H9 (cell line): ENCODE measurements around the gene TMIE. TPM values are rescaled to one million over a fixed set of nuclear protein-coding genes. Genes with fewer than 3 reads are reported as not detected.

Source experiments
- DNase-seq: peaks from one replicate; pipeline ENCODE4 v3.0.0-alpha.2; 2017
- H2AFZ ChIP-seq: one replicate; pipeline ENCODE4 v1.6.1; 2013; ENCODE audit warnings: mild to moderate bottlenecking, low read length, control low read depth, moderate library complexity
- H2AK5ac ChIP-seq: 2 replicates; pipeline ENCODE4 v1.6.1; 2013; ENCODE audit warnings: low read length, control low read depth, mixed read lengths; ENCODE audit not compliant: insufficient read length
- H2BK120ac ChIP-seq: one replicate; pipeline ENCODE4 v1.6.1; 2013; ENCODE audit warnings: low read depth, mild to moderate bottlenecking, low read length, control low read depth, inconsistent platforms; ENCODE audit not compliant: poor library complexity, severe bottlenecking
- H2BK12ac ChIP-seq: 2 replicates; pipeline ENCODE4 v1.6.1; 2013; ENCODE audit warnings: low read length, control low read depth, mixed read lengths, low read depth; ENCODE audit not compliant: insufficient read length
- H2BK15ac ChIP-seq: 2 replicates; pipeline ENCODE4 v1.6.1; 2013; ENCODE audit warnings: low read depth, low read length, control low read depth
- H2BK20ac ChIP-seq: one replicate; pipeline ENCODE4 v1.6.1; 2013; ENCODE audit warnings: low read depth, mild to moderate bottlenecking, low read length, control low read depth, inconsistent platforms; ENCODE audit not compliant: poor library complexity, severe bottlenecking
- H2BK5ac ChIP-seq: 2 replicates; pipeline ENCODE4 v1.6.1; 2013; ENCODE audit warnings: low read length, control low read depth, mixed read lengths; ENCODE audit not compliant: insufficient read length
- H3K14ac ChIP-seq: 2 replicates; pipeline ENCODE4 v1.6.1; 2013; ENCODE audit warnings: low read length, control low read depth; ENCODE audit not compliant: insufficient read depth
- H3K18ac ChIP-seq: 2 replicates; pipeline ENCODE4 v1.6.1; 2013; ENCODE audit warnings: low read depth, mild to moderate bottlenecking, mixed read lengths, low read length, control low read depth; ENCODE audit not compliant: insufficient read length
- H3K23ac ChIP-seq: 2 replicates; pipeline ENCODE4 v1.6.1; 2013; ENCODE audit warnings: low read length, control low read depth, mixed read lengths, low read depth; ENCODE audit not compliant: insufficient read length
- H3K23me2 ChIP-seq: 2 replicates; pipeline ENCODE4 v1.6.1; 2013; ENCODE audit warnings: low read depth, mild to moderate bottlenecking, mixed read lengths, low read length, control low read depth; ENCODE audit not compliant: insufficient read length, poor library complexity, severe bottlenecking
- H3K27ac ChIP-seq: 2 replicates; pipeline ENCODE4 v1.5.1; 2013; ENCODE audit warnings: low read length, control low read depth, mixed read lengths, low read depth; ENCODE audit not compliant: insufficient read length
- H3K27me3 ChIP-seq: 2 replicates; pipeline ENCODE4 v1.6.1; 2013; ENCODE audit warnings: low read length, control low read depth, inconsistent platforms; ENCODE audit not compliant: insufficient read depth
- H3K4ac ChIP-seq: 2 replicates; pipeline ENCODE4 v1.6.1; 2013; ENCODE audit warnings: low read depth, mild to moderate bottlenecking, control low read depth, inconsistent platforms, low read length, moderate library complexity
- H3K4me1 ChIP-seq: 2 replicates; pipeline ENCODE4 v1.6.1; 2013; ENCODE audit warnings: low read length, control low read depth, inconsistent platforms; ENCODE audit not compliant: insufficient read depth
- H3K4me2 ChIP-seq: 2 replicates; pipeline ENCODE4 v1.6.1; 2013; ENCODE audit warnings: low read length, control low read depth, mixed read lengths; ENCODE audit not compliant: insufficient read length, insufficient read depth
- H3K56ac ChIP-seq: 2 replicates; pipeline ENCODE4 v1.6.1; 2013; ENCODE audit warnings: low read depth, mild to moderate bottlenecking, mixed read lengths, low read length, control low read depth; ENCODE audit not compliant: insufficient read length
- H3K79me1 ChIP-seq: 2 replicates; pipeline ENCODE4 v1.6.1; 2013; ENCODE audit warnings: low read depth, mild to moderate bottlenecking, moderate library complexity, low read length, control low read depth, inconsistent platforms; ENCODE audit not compliant: insufficient read depth, poor library complexity, severe bottlenecking
- H3K79me2 ChIP-seq: 2 replicates; pipeline ENCODE4 v1.6.1; 2013; ENCODE audit warnings: low read length, control low read depth, inconsistent platforms; ENCODE audit not compliant: insufficient read depth
- H3K9ac ChIP-seq: 2 replicates; pipeline ENCODE4 v1.6.1; 2013; ENCODE audit warnings: low read length, control low read depth, mixed read lengths; ENCODE audit not compliant: insufficient read length; ENCODE audit errors: extremely low read depth
- H3K9me3 ChIP-seq: one replicate; pipeline ENCODE4 v1.6.1; 2013; ENCODE audit warnings: low read depth, low read length, inconsistent platforms; ENCODE audit not compliant: control insufficient read depth
- H3T11ph ChIP-seq: one replicate; pipeline ENCODE4 v1.6.1; 2013; ENCODE audit warnings: mild to moderate bottlenecking, low read length, control low read depth, inconsistent platforms
- H4K20me1 ChIP-seq: one replicate; pipeline ENCODE4 v1.6.1; 2013; ENCODE audit not compliant: control insufficient read depth, insufficient read length, insufficient read depth
- H4K5ac ChIP-seq: 2 replicates; pipeline ENCODE4 v1.6.1; 2013; ENCODE audit warnings: low read depth, mild to moderate bottlenecking, mixed read lengths, low read length, control low read depth; ENCODE audit not compliant: insufficient read length
- H4K8ac ChIP-seq: replicated peaks from 2 replicates; pipeline ENCODE4 v1.6.1; 2013; ENCODE audit warnings: low read length, control low read depth, mixed read lengths, low read depth; ENCODE audit not compliant: insufficient read length
- H4K91ac ChIP-seq: 2 replicates; pipeline ENCODE4 v1.6.1; 2013; ENCODE audit warnings: low read depth, mild to moderate bottlenecking, moderate library complexity, mixed read lengths, low read length, control low read depth; ENCODE audit not compliant: insufficient read length
- H3K27ac Mint-ChIP-seq, 3 experiments: 2 replicates in 2 of 3; 3 replicates in 1 of 3; pipeline ENCODE4 v1.8.0; 2020 to 2021; ENCODE audit warnings: mixed read lengths in 3 of 3, mild to moderate bottlenecking in 1 of 3, moderate library complexity in 1 of 3
- H3K27me3 Mint-ChIP-seq: 2 replicates; pipeline ENCODE4 v1.8.0; 2021; ENCODE audit warnings: low read depth, mild to moderate bottlenecking, moderate library complexity, mixed read lengths
- H3K36me3 Mint-ChIP-seq, 3 experiments: 2 replicates in 2 of 3; 3 replicates in 1 of 3; pipeline ENCODE4 v1.8.0; 2020 to 2021; ENCODE audit warnings: low read depth in 3 of 3, mixed read lengths in 3 of 3; ENCODE audit not compliant: insufficient read depth in 1 of 3
- H3K4me1 Mint-ChIP-seq, 2 experiments: 2 replicates each; pipeline ENCODE4 v1.8.0; 2020; ENCODE audit warnings: mixed read lengths in 2 of 2
- H3K4me3 Mint-ChIP-seq, 2 experiments: 2 replicates in 1 of 2; 3 replicates in 1 of 2; pipeline ENCODE4 v1.8.0; 2020 to 2021; ENCODE audit warnings: mild to moderate bottlenecking in 2 of 2, mixed read lengths in 2 of 2, moderate library complexity in 1 of 2
- H3K9me3 Mint-ChIP-seq, 2 experiments: 2 replicates in 1 of 2; 3 replicates in 1 of 2; pipeline ENCODE4 v1.8.0; 2020; ENCODE audit warnings: mild to moderate bottlenecking in 2 of 2, mixed read lengths in 2 of 2, moderate library complexity in 1 of 2
- CTCF ChIP-seq: fragments of 200-600 bp; sonication (generic); conservative IDR thresholded peaks from 3 replicates; pipeline ENCODE4 v1.8.0; 2021; ENCODE audit warnings: antibody characterized with exemption, mild to moderate bottlenecking
- WGBS: extraction: QIAGEN DNeasy Blood & Tissue Kit; methylation state at CpG from one replicate; pipeline ENCODE4 v1.1.7; 2013; ENCODE audit warnings: missing lambda C conversion rate, low lambda C conversion rate, mixed read lengths; ENCODE audit not compliant: insufficient read length; ENCODE audit errors: extremely low coverage; 5-methylcytosine and 5-hydroxymethylcytosine counted together
- total RNA-seq: library from RNA; stranded (reverse); gene quantifications from 2 replicates; pipeline ENCODE4 v1.2.1, GENCODE V29; 2021

The TMIE gene
- total RNA-seq, 1 experiment from 2014 or later: 0.63 TPM

GRCh38 chr3:46759239-46760167 lies 58.3 kb downstream of the TMIE start:
- Mint-ChIP-seq H3K27me3 (no peaks in the 10 kb centered on the region), H3K9me3 (peaks cover 4 to 10% of the 10 kb centered on the region in 2 experiments; a peak in 2 of 5 replicates), H3K4me3 (no peak overlapping the region), H3K4me1 (peaks cover 10 to 21% of the 10 kb centered on the region in 2 experiments), H3K36me3 (peaks cover 0 to 15% (median 0%) of the 10 kb centered on the region in 3 experiments; a peak in 3 of 7 replicates), H3K27ac (peak overlapping the region in 1 of 3 experiments; percentile 3; a peak in 1 of 7 replicates)
- no peak overlapping the region for H3K56ac ChIP-seq
- no peak overlapping the region for H2BK15ac ChIP-seq
- no peak overlapping the region for H3K4me2 ChIP-seq
- H2BK12ac ChIP-seq: no peak overlapping the region
- no peak overlapping the region for H3K27ac ChIP-seq
- no CpG with 5 or more reads among the region's 5 CpGs for WGBS
- H3K9ac ChIP-seq: no peak overlapping the region
- H2AFZ ChIP-seq: no peak overlapping the region
- no peak for DNase-seq
- no peak overlapping the region for H2BK120ac ChIP-seq
- H2BK20ac ChIP-seq: no peak overlapping the region
- H3K4me1 ChIP-seq: no peaks in the 10 kb centered on the region; the same call in 1 of the 2 replicates
- H3K23ac ChIP-seq: no peak overlapping the region
- H3K79me2 ChIP-seq: no peaks in the 10 kb centered on the region
- no peaks in the 10 kb centered on the region for H3K9me3 ChIP-seq
- H4K91ac ChIP-seq: no peak overlapping the region
- H3K18ac ChIP-seq: no peak overlapping the region
- no peak overlapping the region for H4K5ac ChIP-seq
- H4K8ac ChIP-seq: no peak overlapping the region
- H3K79me1 ChIP-seq: no peaks in the 10 kb centered on the region
- H3T11ph ChIP-seq: no peak overlapping the region
- no peak overlapping the region for H2BK5ac ChIP-seq
- H4K20me1 ChIP-seq: no peaks in the 10 kb centered on the region
- no peaks in the 10 kb centered on the region for H3K27me3 ChIP-seq
- no peak overlapping the region for H3K14ac ChIP-seq
- H3K23me2 ChIP-seq: no peaks in the 10 kb centered on the region
- H2AK5ac ChIP-seq: no peak overlapping the region
- no peak overlapping the region for H3K4ac ChIP-seq
- TF ChIP-seq CTCF: no peak

Other genes with a start within 250 kb of the TMIE start
- gene LTF, start 236.5 kb upstream of the TMIE start, total RNA-seq: not detected in 2 replicates
- gene RTP3, start 203.4 kb upstream of the TMIE start, total RNA-seq: not detected in 2 replicates
- gene LRRC2, start 135.1 kb upstream of the TMIE start, total RNA-seq: 2.6 and 3.4 TPM in 2 replicates
- 0.11 TPM in 1 of 2 replicates, not detected in the other for gene FAM240A, start 88.9 kb upstream of the TMIE start, total RNA-seq
- gene ALS2CL, start 7.7 kb upstream of the TMIE start, total RNA-seq: 4.9 and 5.0 TPM in 2 replicates
- 0.24 and 0.59 TPM in 2 replicates for gene PRSS50, start 16.5 kb downstream of the TMIE start, total RNA-seq
- gene MYL3, start 162.1 kb downstream of the TMIE start, total RNA-seq: 0.24 TPM in 2 replicates
- 0.99 and 1.0 TPM in 2 replicates for gene PTH1R, start 176.3 kb downstream of the TMIE start, total RNA-seq